ENCODE results near the gene SLC35D2. TPM values are rescaled to one million over a fixed set of nuclear protein-coding genes. Genes with fewer than 3 reads are reported as not detected.
A peak's percentile ranks its signal among the peaks of the same experiment; 100 is the strongest.

Gene SLC35D2
- total and polyA plus RNA-seq, 4 experiments from 2014 or later, result 25.3 to 30.5 (median 30.0) TPM

GRCh38 chr9:96400132-96400910 lies 16.8 kb upstream of the SLC35D2 start:
- H3K27ac Mint-ChIP-seq, result peak overlapping the region; percentile 2 to 96 (median 82)
- intact Hi-C loops (cut with micrococcal nuclease), result no loop called here
- DNase-seq, result no peak
- Histone ChIP-seq H3K4me3 (ENCODE audit: low read length in 2 of 2) (no peak overlapping the region), H3K36me3 (ENCODE audit: insufficient read depth, low read length) (no peaks in the 10 kb centered on the region), H3K9me3 (ENCODE audit: control insufficient read depth in 1 of 2, low read length in 2 of 2) (no peaks in the 10 kb centered on the region), H3K27me3 (ENCODE audit: insufficient read depth, low read length) (no peaks in the 10 kb centered on the region), H3K4me1 (ENCODE audit: insufficient read depth, low read length) (peaks cover 28% of the 10 kb centered on the region), H3K27ac (ENCODE audit: low read depth, low read length) (no peak overlapping the region)
- H3K27me3 Mint-ChIP-seq, result no peaks in the 10 kb centered on the region
- H3K4me3 Mint-ChIP-seq, result peak overlapping the region in 4 of 8 donors; percentile 4 to 60 (median 48)
- ChIA-PET POLR2A (ENCODE audit: partially characterized antibody) (interaction anchor here (1.1 to 4.0 kb wide), 9 partner anchors 9 to 166 kb away, joined by 5 to 47 read pairs (median 16); partner anchors contain the start of genes HABP4, SLC35D2 and ZNF367), CTCF (ENCODE audit: partially characterized antibody) (interaction anchor here (0.9 to 3.7 kb wide), 5 partner anchors 10 to 42 kb away, joined by 3 to 22 read pairs (median 5); partner anchors contain the start of gene SLC35D2)
- H3K4me1 Mint-ChIP-seq, result peaks cover 19 to 27% (median 23%) of the 10 kb centered on the region in 4 donors
- peaks cover 0 to 12% (median 4%) of the 10 kb centered on the region in 8 donors for H3K9me3 Mint-ChIP-seq
- peaks cover 9 to 13% of the 10 kb centered on the region in 2 donors for H3K36me3 Mint-ChIP-seq

- H3K4me3 ChIP-seq (ENCODE audit: low read length in 2 of 2), result no peak overlapping the region
- ChIA-PET CTCF (ENCODE audit: partially characterized antibody) (interaction anchor here (0.8 to 3.7 kb wide), 9 partner anchors 11 to 70 kb away, joined by 3 to 22 read pairs (median 5); partner anchors contain the start of genes HABP4 and SLC35D2), POLR2A (ENCODE audit: partially characterized antibody) (interaction anchor here (0.7 to 4.0 kb wide), 12 partner anchors 10 to 839 kb away, joined by 3 to 47 read pairs (median 10); partner anchors contain the start of genes HABP4, SLC35D2 and ZNF367)
- peaks cover 28% of the 10 kb centered on the region for H3K4me1 ChIP-seq (ENCODE audit: insufficient read depth, low read length)
- H3K9me3 Mint-ChIP-seq, result peaks cover 0 to 12% (median 4%) of the 10 kb centered on the region in 8 donors
- H3K36me3 Mint-ChIP-seq, result peaks cover 9 to 15% of the 10 kb centered on the region in 2 donors
- no peaks in the 10 kb centered on the region for H3K27me3 Mint-ChIP-seq
- peak overlapping the region in 7 of 8 donors; percentile 48 to 81 (median 53) for H3K4me3 Mint-ChIP-seq
- intact Hi-C loops (cut with micrococcal nuclease), result loop anchor here (2.0 kb wide), 1 partner anchor 18 kb away; no protein-coding TSS in a partner anchor
- no peaks in the 10 kb centered on the region for H3K27me3 ChIP-seq (ENCODE audit: insufficient read depth, low read length)
- no peaks in the 10 kb centered on the region for H3K9me3 ChIP-seq (ENCODE audit: control insufficient read depth in 1 of 2, low read length in 2 of 2)
- peak overlapping the region; percentile 74 to 96 (median 82) for H3K27ac Mint-ChIP-seq
- peak overlapping the region; percentile 43 for H3K27ac ChIP-seq (ENCODE audit: low read depth, low read length)
- DNase-seq, result no peak
- H3K4me1 Mint-ChIP-seq, result peaks cover 20 to 27% (median 23%) of the 10 kb centered on the region in 4 donors
- H3K36me3 ChIP-seq (ENCODE audit: insufficient read depth, low read length), result no peaks in the 10 kb centered on the region
Measured at GRCh38 chr9:96399325-96399633, 15.8 kb upstream of the SLC35D2 start.

- Histone ChIP-seq H3K4me1 (ENCODE audit: insufficient read depth, low read length) (peaks cover 28% of the 10 kb centered on the region), H3K27me3 (ENCODE audit: insufficient read depth, low read length) (no peaks in the 10 kb centered on the region), H3K4me3 (ENCODE audit: low read length in 2 of 2) (no peak overlapping the region), H3K36me3 (ENCODE audit: insufficient read depth, low read length) (no peaks in the 10 kb centered on the region), H3K27ac (ENCODE audit: low read depth, low read length) (peak overlapping the region; percentile 43), H3K9me3 (ENCODE audit: control insufficient read depth in 1 of 2, low read length in 2 of 2) (no peaks in the 10 kb centered on the region)
- Mint-ChIP-seq H3K4me1 (peaks cover 20 to 27% (median 23%) of the 10 kb centered on the region in 4 donors), H3K27me3 (no peaks in the 10 kb centered on the region), H3K36me3 (peaks cover 9 to 15% of the 10 kb centered on the region in 2 donors), H3K4me3 (peak overlapping the region; percentile 48 to 81 (median 56)), H3K9me3 (peaks cover 0 to 12% (median 5%) of the 10 kb centered on the region in 8 donors), H3K27ac (peak overlapping the region; percentile 74 to 96 (median 82))
- CTCF ChIA-PET (ENCODE audit: partially characterized antibody), result interaction anchor here (0.8 to 3.7 kb wide), 10 partner anchors 11 to 70 kb away, joined by 3 to 22 read pairs (median 4); partner anchors contain the start of genes HABP4 and SLC35D2
- intact Hi-C loops (cut with micrococcal nuclease), result loop anchor here (2.0 kb wide), 1 partner anchor 18 kb away; no protein-coding TSS in a partner anchor
- POLR2A ChIA-PET (ENCODE audit: partially characterized antibody), result interaction anchor here (0.7 to 4.0 kb wide), 13 partner anchors 9 to 840 kb away, joined by 3 to 47 read pairs (median 9); partner anchors contain the start of genes HABP4, SLC35D2 and ZNF367
- DNase-seq, result peak in 2 of 5 donors; percentile 12 to 15
Measured at GRCh38 chr9:96398582-96399324, 15.2 kb upstream of the SLC35D2 start.

GRCh38 chr9:96395964-96396363 lies 12.5 kb upstream of the SLC35D2 start:
- Histone ChIP-seq H3K9me3 (ENCODE audit: control insufficient read depth in 1 of 2, low read length in 2 of 2) (no peaks in the 10 kb centered on the region), H3K36me3 (ENCODE audit: insufficient read depth, low read length) (no peaks in the 10 kb centered on the region), H3K27ac (ENCODE audit: low read depth, low read length) (no peak overlapping the region), H3K4me3 (ENCODE audit: low read length in 2 of 2) (no peak overlapping the region), H3K27me3 (ENCODE audit: insufficient read depth, low read length) (no peaks in the 10 kb centered on the region), H3K4me1 (ENCODE audit: insufficient read depth, low read length) (peaks cover 36% of the 10 kb centered on the region)
- intact Hi-C loops (cut with micrococcal nuclease), result no loop called here
- Mint-ChIP-seq H3K9me3 (peaks cover 0 to 12% (median 5%) of the 10 kb centered on the region in 8 donors), H3K27me3 (no peaks in the 10 kb centered on the region), H3K27ac (no peak overlapping the region), H3K36me3 (peaks cover 20 to 26% of the 10 kb centered on the region in 2 donors), H3K4me3 (no peak overlapping the region), H3K4me1 (peaks cover 21 to 32% (median 27%) of the 10 kb centered on the region in 4 donors)
- POLR2A ChIA-PET (ENCODE audit: partially characterized antibody), result no interaction called here
- CTCF ChIA-PET (ENCODE audit: partially characterized antibody), result no interaction called here
- DNase-seq, result no peak

GRCh38 chr9:96394832-96395496 lies 11.5 kb upstream of the SLC35D2 start:
- no peak overlapping the region for H3K4me3 Mint-ChIP-seq
- DNase-seq, result no peak
- H3K36me3 Mint-ChIP-seq, result peaks cover 20 to 26% of the 10 kb centered on the region in 2 donors
- H3K9me3 Mint-ChIP-seq, result peaks cover 0 to 4% (median 2%) of the 10 kb centered on the region in 8 donors
- H3K4me1 ChIP-seq (ENCODE audit: insufficient read depth, low read length), result peaks cover 33% of the 10 kb centered on the region
- H3K27ac Mint-ChIP-seq, result no peak overlapping the region
- H3K36me3 ChIP-seq (ENCODE audit: insufficient read depth, low read length), result no peaks in the 10 kb centered on the region
- no peak overlapping the region for H3K27ac ChIP-seq (ENCODE audit: low read depth, low read length)
- H3K4me3 ChIP-seq (ENCODE audit: low read length in 2 of 2), result no peak overlapping the region
- POLR2A ChIA-PET (ENCODE audit: partially characterized antibody), result no interaction called here
- intact Hi-C loops (cut with micrococcal nuclease), result no loop called here
- CTCF ChIA-PET (ENCODE audit: partially characterized antibody), result interaction anchor here (0.5 kb wide), 1 partner anchor 1561 kb away, joined by 3 read pairs; no protein-coding TSS in a partner anchor
- no peaks in the 10 kb centered on the region for H3K9me3 ChIP-seq (ENCODE audit: control insufficient read depth in 1 of 2, low read length in 2 of 2)
- no peaks in the 10 kb centered on the region for H3K27me3 ChIP-seq (ENCODE audit: insufficient read depth, low read length)
- H3K27me3 Mint-ChIP-seq, result no peaks in the 10 kb centered on the region
- H3K4me1 Mint-ChIP-seq, result peaks cover 20 to 27% (median 25%) of the 10 kb centered on the region in 4 donors

GRCh38 chr9:96392263-96392662 lies 8.8 kb upstream of the SLC35D2 start:
- Mint-ChIP-seq H3K27ac (peak overlapping the region in 3 of 7 donors; percentile 43 to 50 (median 43)), H3K27me3 (no peaks in the 10 kb centered on the region), H3K4me3 (no peak overlapping the region), H3K9me3 (peaks cover 0 to 1% (median 0%) of the 10 kb centered on the region in 8 donors), H3K4me1 (peaks cover 5 to 8% (median 8%) of the 10 kb centered on the region in 4 donors), H3K36me3 (peaks cover 19 to 24% of the 10 kb centered on the region in 2 donors)
- peaks cover 15% of the 10 kb centered on the region for H3K4me1 ChIP-seq (ENCODE audit: insufficient read depth, low read length)
- intact Hi-C loops (cut with micrococcal nuclease), result no loop called here
- DNase-seq, result no peak
- CTCF ChIA-PET (ENCODE audit: partially characterized antibody), result no interaction called here
- H3K36me3 ChIP-seq (ENCODE audit: insufficient read depth, low read length), result no peaks in the 10 kb centered on the region
- POLR2A ChIA-PET (ENCODE audit: partially characterized antibody), result interaction anchor here (1.0 kb wide), 1 partner anchor 9 kb away, joined by 4 read pairs; the partner anchor contains the start of gene SLC35D2
- H3K9me3 ChIP-seq (ENCODE audit: control insufficient read depth in 1 of 2, low read length in 2 of 2), result no peaks in the 10 kb centered on the region
- H3K27me3 ChIP-seq (ENCODE audit: insufficient read depth, low read length), result no peaks in the 10 kb centered on the region
- no peak overlapping the region for H3K4me3 ChIP-seq (ENCODE audit: low read length in 2 of 2)
- no peak overlapping the region for H3K27ac ChIP-seq (ENCODE audit: low read depth, low read length)
